ENCODE measurements around the gene PELI2. TPM values are rescaled to one million over a fixed set of nuclear protein-coding genes. Genes with fewer than 3 reads are reported as not detected.

Gene PELI2
- total RNA-seq, 1 donor from 2014 or later = 7.8 TPM

- H3K27ac ChIP-seq (ENCODE audit: low read depth, low read length) = no peak overlapping the region
- H3K27me3 ChIP-seq (ENCODE audit: control insufficient read depth in 3 of 3, insufficient read depth in 3 of 3, low read length in 3 of 3) = peaks cover 0 to 7% (median 0%) of the 10 kb centered on the region in 3 donors
- no peaks in the 10 kb centered on the region for H3K4me1 ChIP-seq (ENCODE audit: control insufficient read depth in 3 of 3, insufficient read depth in 3 of 3, low read length in 3 of 3)
- H3K9me3 ChIP-seq (ENCODE audit: control insufficient read depth in 3 of 3, low read length in 3 of 3) = no peaks in the 10 kb centered on the region
- H3K9ac ChIP-seq (ENCODE audit: low read depth in 1 of 3, low read length in 3 of 3) = no peak overlapping the region
- no peaks in the 10 kb centered on the region for H3K36me3 ChIP-seq (ENCODE audit: control insufficient read depth in 3 of 3, insufficient read depth in 3 of 3, low read length in 3 of 3)
- no peak overlapping the region for H3K4me3 ChIP-seq (ENCODE audit: low read length in 3 of 3)
These were observed 19.6 kb downstream of the PELI2 start for GRCh38 chr14:56137849-56138248.

GRCh38 chr14:56138928-56139327 lies 20.7 kb downstream of the PELI2 start:
- no peak overlapping the region for H3K9ac ChIP-seq (ENCODE audit: low read depth in 1 of 3, low read length in 3 of 3)
- H3K27me3 ChIP-seq (ENCODE audit: control insufficient read depth in 3 of 3, insufficient read depth in 3 of 3, low read length in 3 of 3) = peaks cover 0 to 7% (median 0%) of the 10 kb centered on the region in 3 donors
- H3K4me1 ChIP-seq (ENCODE audit: control insufficient read depth in 3 of 3, insufficient read depth in 3 of 3, low read length in 3 of 3) = no peaks in the 10 kb centered on the region
- H3K9me3 ChIP-seq (ENCODE audit: control insufficient read depth in 3 of 3, low read length in 3 of 3) = no peaks in the 10 kb centered on the region
- H3K4me3 ChIP-seq (ENCODE audit: low read length in 3 of 3) = no peak overlapping the region
- no peaks in the 10 kb centered on the region for H3K36me3 ChIP-seq (ENCODE audit: control insufficient read depth in 3 of 3, insufficient read depth in 3 of 3, low read length in 3 of 3)
- H3K27ac ChIP-seq (ENCODE audit: low read depth, low read length) = no peak overlapping the region

- Histone ChIP-seq H3K4me1 (ENCODE audit: control insufficient read depth in 3 of 3, insufficient read depth in 3 of 3, low read length in 3 of 3) (no peaks in the 10 kb centered on the region), H3K27me3 (ENCODE audit: control insufficient read depth in 3 of 3, insufficient read depth in 3 of 3, low read length in 3 of 3) (peaks cover 0 to 7% (median 0%) of the 10 kb centered on the region in 3 donors), H3K9me3 (ENCODE audit: control insufficient read depth in 3 of 3, low read length in 3 of 3) (no peaks in the 10 kb centered on the region), H3K27ac (ENCODE audit: low read depth, low read length) (no peak overlapping the region), H3K9ac (ENCODE audit: low read depth in 1 of 3, low read length in 3 of 3) (no peak overlapping the region), H3K36me3 (ENCODE audit: control insufficient read depth in 3 of 3, insufficient read depth in 3 of 3, low read length in 3 of 3) (no peaks in the 10 kb centered on the region), H3K4me3 (ENCODE audit: low read length in 3 of 3) (no peak overlapping the region)
These were observed 24.1 kb downstream of the PELI2 start for GRCh38 chr14:56142314-56142713.

- no peaks in the 10 kb centered on the region for H3K4me1 ChIP-seq (ENCODE audit: control insufficient read depth in 3 of 3, insufficient read depth in 3 of 3, low read length in 3 of 3)
- H3K9ac ChIP-seq (ENCODE audit: low read depth in 1 of 3, low read length in 3 of 3) = no peak overlapping the region
- no peak overlapping the region for H3K27ac ChIP-seq (ENCODE audit: low read depth, low read length)
- peaks cover 0 to 3% (median 0%) of the 10 kb centered on the region in 3 donors for H3K27me3 ChIP-seq (ENCODE audit: control insufficient read depth in 3 of 3, insufficient read depth in 3 of 3, low read length in 3 of 3)
- no peaks in the 10 kb centered on the region for H3K36me3 ChIP-seq (ENCODE audit: control insufficient read depth in 3 of 3, insufficient read depth in 3 of 3, low read length in 3 of 3)
- H3K9me3 ChIP-seq (ENCODE audit: control insufficient read depth in 3 of 3, low read length in 3 of 3) = no peaks in the 10 kb centered on the region
- no peak overlapping the region for H3K4me3 ChIP-seq (ENCODE audit: low read length in 3 of 3)
These were observed 24.8 kb downstream of the PELI2 start for GRCh38 chr14:56143025-56143424.

GRCh38 chr14:56144176-56144575 lies 26.0 kb downstream of the PELI2 start:
- H3K9ac ChIP-seq (ENCODE audit: low read depth in 1 of 3, low read length in 3 of 3) = no peak overlapping the region
- H3K27ac ChIP-seq (ENCODE audit: low read depth, low read length) = no peak overlapping the region
- no peaks in the 10 kb centered on the region for H3K27me3 ChIP-seq (ENCODE audit: control insufficient read depth in 3 of 3, insufficient read depth in 3 of 3, low read length in 3 of 3)
- H3K9me3 ChIP-seq (ENCODE audit: control insufficient read depth in 3 of 3, low read length in 3 of 3) = no peaks in the 10 kb centered on the region
- peaks cover 0 to 6% (median 5%) of the 10 kb centered on the region in 3 donors for H3K4me1 ChIP-seq (ENCODE audit: control insufficient read depth in 3 of 3, insufficient read depth in 3 of 3, low read length in 3 of 3)
- no peaks in the 10 kb centered on the region for H3K36me3 ChIP-seq (ENCODE audit: control insufficient read depth in 3 of 3, insufficient read depth in 3 of 3, low read length in 3 of 3)
- H3K4me3 ChIP-seq (ENCODE audit: low read length in 3 of 3) = no peak overlapping the region

- Histone ChIP-seq H3K27me3 (ENCODE audit: control insufficient read depth in 3 of 3, insufficient read depth in 3 of 3, low read length in 3 of 3) (no peaks in the 10 kb centered on the region), H3K9me3 (ENCODE audit: control insufficient read depth in 3 of 3, low read length in 3 of 3) (no peaks in the 10 kb centered on the region), H3K9ac (ENCODE audit: low read depth in 1 of 3, low read length in 3 of 3) (no peak overlapping the region), H3K36me3 (ENCODE audit: control insufficient read depth in 3 of 3, insufficient read depth in 3 of 3, low read length in 3 of 3) (no peaks in the 10 kb centered on the region), H3K4me1 (ENCODE audit: control insufficient read depth in 3 of 3, insufficient read depth in 3 of 3, low read length in 3 of 3) (peaks cover 0 to 6% (median 5%) of the 10 kb centered on the region in 3 donors), H3K4me3 (ENCODE audit: low read length in 3 of 3) (no peak overlapping the region), H3K27ac (ENCODE audit: low read depth, low read length) (no peak overlapping the region)
These were observed 27.1 kb downstream of the PELI2 start for GRCh38 chr14:56145181-56145769.

- Histone ChIP-seq H3K4me1 (ENCODE audit: control insufficient read depth in 3 of 3, insufficient read depth in 3 of 3, low read length in 3 of 3) (peaks cover 0 to 6% (median 5%) of the 10 kb centered on the region in 3 donors), H3K9me3 (ENCODE audit: control insufficient read depth in 3 of 3, low read length in 3 of 3) (no peaks in the 10 kb centered on the region), H3K27ac (ENCODE audit: low read depth, low read length) (no peak overlapping the region), H3K4me3 (ENCODE audit: low read length in 3 of 3) (no peak overlapping the region), H3K36me3 (ENCODE audit: control insufficient read depth in 3 of 3, insufficient read depth in 3 of 3, low read length in 3 of 3) (no peaks in the 10 kb centered on the region), H3K9ac (ENCODE audit: low read depth in 1 of 3, low read length in 3 of 3) (no peak overlapping the region), H3K27me3 (ENCODE audit: control insufficient read depth in 3 of 3, insufficient read depth in 3 of 3, low read length in 3 of 3) (no peaks in the 10 kb centered on the region)
These were observed 27.8 kb downstream of the PELI2 start for GRCh38 chr14:56145965-56146364.

GRCh38 chr14:56147449-56147848 lies 29.2 kb downstream of the PELI2 start:
- Histone ChIP-seq H3K9ac (ENCODE audit: low read depth in 1 of 3, low read length in 3 of 3) (no peak overlapping the region), H3K27me3 (ENCODE audit: control insufficient read depth in 3 of 3, insufficient read depth in 3 of 3, low read length in 3 of 3) (no peaks in the 10 kb centered on the region), H3K4me3 (ENCODE audit: low read length in 3 of 3) (no peak overlapping the region), H3K4me1 (ENCODE audit: control insufficient read depth in 3 of 3, insufficient read depth in 3 of 3, low read length in 3 of 3) (peaks cover 0 to 6% (median 5%) of the 10 kb centered on the region in 3 donors), H3K27ac (ENCODE audit: low read depth, low read length) (no peak overlapping the region), H3K9me3 (ENCODE audit: control insufficient read depth in 3 of 3, low read length in 3 of 3) (no peaks in the 10 kb centered on the region), H3K36me3 (ENCODE audit: control insufficient read depth in 3 of 3, insufficient read depth in 3 of 3, low read length in 3 of 3) (no peaks in the 10 kb centered on the region)

- Histone ChIP-seq H3K9me3 (ENCODE audit: control insufficient read depth in 3 of 3, low read length in 3 of 3) (no peaks in the 10 kb centered on the region), H3K4me3 (ENCODE audit: low read length in 3 of 3) (no peak overlapping the region), H3K9ac (ENCODE audit: low read depth in 1 of 3, low read length in 3 of 3) (no peak overlapping the region), H3K27me3 (ENCODE audit: control insufficient read depth in 3 of 3, insufficient read depth in 3 of 3, low read length in 3 of 3) (no peaks in the 10 kb centered on the region), H3K36me3 (ENCODE audit: control insufficient read depth in 3 of 3, insufficient read depth in 3 of 3, low read length in 3 of 3) (no peaks in the 10 kb centered on the region), H3K4me1 (ENCODE audit: control insufficient read depth in 3 of 3, insufficient read depth in 3 of 3, low read length in 3 of 3) (peaks cover 0 to 6% (median 5%) of the 10 kb centered on the region in 3 donors), H3K27ac (ENCODE audit: low read depth, low read length) (no peak overlapping the region)
These were observed 30.0 kb downstream of the PELI2 start for GRCh38 chr14:56147986-56148901.

GRCh38 chr14:56149151-56149550 lies 30.9 kb downstream of the PELI2 start:
- no peak overlapping the region for H3K27ac ChIP-seq (ENCODE audit: low read depth, low read length)
- H3K27me3 ChIP-seq (ENCODE audit: control insufficient read depth in 3 of 3, insufficient read depth in 3 of 3, low read length in 3 of 3) = no peaks in the 10 kb centered on the region
- peaks cover 0 to 6% (median 5%) of the 10 kb centered on the region in 3 donors for H3K4me1 ChIP-seq (ENCODE audit: control insufficient read depth in 3 of 3, insufficient read depth in 3 of 3, low read length in 3 of 3)
- no peaks in the 10 kb centered on the region for H3K36me3 ChIP-seq (ENCODE audit: control insufficient read depth in 3 of 3, insufficient read depth in 3 of 3, low read length in 3 of 3)
- H3K9me3 ChIP-seq (ENCODE audit: control insufficient read depth in 3 of 3, low read length in 3 of 3) = no peaks in the 10 kb centered on the region
- no peak overlapping the region for H3K4me3 ChIP-seq (ENCODE audit: low read length in 3 of 3)
- no peak overlapping the region for H3K9ac ChIP-seq (ENCODE audit: low read depth in 1 of 3, low read length in 3 of 3)

All from skeletal muscle tissue (tissue), 4 donors.